Left kidney (tissue), 2 donors: ENCODE data around the gene PRKCZ. TPM values are rescaled to one million over a fixed set of nuclear protein-coding genes. Genes with fewer than 3 reads are reported as not detected.

ENCODE experiments used
- DNase-seq: peaks from one replicate; pipeline ENCODE4 v3.0.0-alpha.2; 2013
- polyA plus RNA-seq: library from polyadenylated mRNA; unstranded; fragments of 120-200 nt; gene quantifications from one replicate; pipeline ENCODE4 v1.2.1, GENCODE V29; 2013; ENCODE audit not compliant: insufficient read length

PRKCZ gene
- polyA plus RNA-seq, 1 donor, result 29.7 TPM

- no peak for DNase-seq
Measured at GRCh38 chr1:2228694-2229036, 178.5 kb downstream of the PRKCZ start.

DNA sequence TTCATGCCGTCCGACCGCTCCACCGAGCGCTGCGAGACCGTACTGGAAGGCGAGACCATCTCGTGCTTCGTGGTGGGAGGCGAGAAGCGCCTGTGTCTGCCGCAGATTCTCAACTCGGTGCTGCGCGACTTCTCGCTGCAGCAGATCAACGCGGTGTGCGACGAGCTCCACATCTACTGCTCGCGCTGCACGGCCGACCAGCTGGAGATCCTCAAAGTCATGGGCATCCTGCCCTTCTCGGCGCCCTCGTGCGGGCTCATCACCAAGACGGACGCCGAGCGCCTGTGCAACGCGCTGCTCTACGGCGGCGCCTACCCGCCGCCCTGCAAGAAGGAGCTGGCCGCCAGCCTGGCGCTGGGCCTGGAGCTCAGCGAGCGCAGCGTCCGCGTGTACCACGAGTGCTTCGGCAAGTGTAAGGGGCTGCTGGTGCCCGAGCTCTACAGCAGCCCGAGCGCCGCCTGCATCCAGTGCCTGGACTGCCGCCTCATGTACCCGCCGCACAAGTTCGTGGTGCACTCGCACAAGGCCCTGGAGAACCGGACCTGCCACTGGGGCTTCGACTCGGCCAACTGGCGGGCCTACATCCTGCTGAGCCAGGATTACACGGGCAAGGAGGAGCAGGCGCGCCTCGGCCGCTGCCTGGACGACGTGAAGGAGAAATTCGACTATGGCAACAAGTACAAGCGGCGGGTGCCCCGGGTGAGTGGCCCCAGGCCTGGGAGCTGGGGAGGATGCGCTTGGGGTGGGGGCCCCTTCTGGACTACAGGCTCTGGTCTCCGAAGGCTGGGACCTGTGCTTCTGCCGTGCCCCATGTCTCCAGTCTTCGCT lies 179.0 kb downstream of the PRKCZ start:
- no peak for DNase-seq

GRCh38 chr1:2229911-2230731 lies 179.9 kb downstream of the PRKCZ start:
- DNase-seq, result no peak

DNA sequence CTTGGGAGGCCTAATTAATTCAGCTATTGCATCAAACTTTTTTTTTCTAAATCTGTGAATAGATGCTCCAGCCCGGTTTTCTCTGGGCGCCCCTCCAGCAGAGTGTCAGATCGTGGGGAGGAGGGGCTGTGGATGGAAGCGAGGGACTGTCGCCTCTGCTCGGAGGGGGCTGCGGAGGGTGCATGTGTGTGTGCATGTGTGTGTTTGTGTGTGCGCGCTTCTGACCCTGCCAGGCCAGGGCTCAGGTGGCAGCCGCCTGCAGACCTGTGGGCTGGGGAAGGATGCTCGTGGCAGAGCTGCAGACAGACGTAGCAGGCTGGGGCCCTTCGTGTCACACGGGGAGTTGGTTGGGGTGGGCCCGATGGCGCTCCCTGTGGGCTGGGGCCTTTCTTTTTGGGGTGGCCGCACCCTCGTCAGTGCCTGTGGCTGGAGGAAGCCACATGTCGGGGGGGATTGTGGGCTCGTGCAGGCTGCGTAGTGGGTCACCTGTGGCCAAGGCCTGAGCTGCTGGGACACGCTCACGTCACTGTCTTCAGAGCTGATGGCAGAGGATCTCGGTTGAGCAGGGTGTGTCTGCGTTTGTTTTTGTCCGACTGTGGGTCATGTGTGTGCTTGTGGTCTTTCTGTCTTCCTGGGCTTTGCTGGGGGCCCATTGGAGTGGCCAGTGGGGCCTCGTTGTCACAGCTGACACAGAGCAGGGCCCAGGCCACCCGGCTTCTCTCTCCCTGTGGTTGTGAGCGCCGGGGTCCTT lies 180.7 kb downstream of the PRKCZ start:
- no peak for DNase-seq

DNA sequence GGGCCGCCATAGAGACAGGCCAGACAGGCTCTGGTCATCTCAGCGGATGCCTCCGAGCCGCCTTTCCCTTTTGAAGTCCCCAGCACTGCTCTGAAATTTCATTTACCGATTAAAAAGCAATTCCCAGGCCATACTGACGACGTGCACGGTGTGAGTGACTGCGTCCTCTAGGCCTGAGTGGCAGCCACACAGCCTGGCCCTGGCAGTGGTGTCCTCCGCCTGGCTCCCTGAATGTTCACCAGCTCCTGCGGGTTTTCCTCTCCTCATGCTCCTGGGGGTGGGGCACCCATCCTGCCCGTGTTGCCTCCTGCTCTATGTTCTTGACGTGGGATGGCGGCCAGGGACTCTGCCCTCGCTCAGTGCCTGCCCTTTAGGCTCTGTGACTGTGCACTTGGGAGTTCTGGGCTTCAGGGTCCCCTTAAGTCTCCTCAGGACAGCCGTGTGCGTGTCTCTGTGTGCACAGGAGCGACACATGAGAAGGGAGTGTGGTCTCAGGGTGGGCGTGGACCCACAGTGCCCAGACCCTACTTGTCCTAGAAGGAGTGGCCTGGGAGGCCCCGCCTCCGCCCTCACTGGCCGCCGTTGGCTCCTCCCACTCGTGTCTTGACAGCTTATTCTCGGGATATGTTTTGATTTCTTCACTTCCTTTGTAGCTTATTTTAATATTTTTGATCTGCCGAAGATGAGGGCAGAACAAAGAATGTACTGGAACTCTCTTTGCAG lies 181.5 kb downstream of the PRKCZ start:
- peak; percentile 66 for DNase-seq

- DNase-seq, result no peak
Measured at GRCh38 chr1:2232255-2232915, 182.2 kb downstream of the PRKCZ start.

GRCh38 chr1:2232916-2233438 lies 182.8 kb downstream of the PRKCZ start:
- DNase-seq, result no peak

- DNase-seq, result no peak
Measured at GRCh38 chr1:2233468-2233867, 183.3 kb downstream of the PRKCZ start.

DNA sequence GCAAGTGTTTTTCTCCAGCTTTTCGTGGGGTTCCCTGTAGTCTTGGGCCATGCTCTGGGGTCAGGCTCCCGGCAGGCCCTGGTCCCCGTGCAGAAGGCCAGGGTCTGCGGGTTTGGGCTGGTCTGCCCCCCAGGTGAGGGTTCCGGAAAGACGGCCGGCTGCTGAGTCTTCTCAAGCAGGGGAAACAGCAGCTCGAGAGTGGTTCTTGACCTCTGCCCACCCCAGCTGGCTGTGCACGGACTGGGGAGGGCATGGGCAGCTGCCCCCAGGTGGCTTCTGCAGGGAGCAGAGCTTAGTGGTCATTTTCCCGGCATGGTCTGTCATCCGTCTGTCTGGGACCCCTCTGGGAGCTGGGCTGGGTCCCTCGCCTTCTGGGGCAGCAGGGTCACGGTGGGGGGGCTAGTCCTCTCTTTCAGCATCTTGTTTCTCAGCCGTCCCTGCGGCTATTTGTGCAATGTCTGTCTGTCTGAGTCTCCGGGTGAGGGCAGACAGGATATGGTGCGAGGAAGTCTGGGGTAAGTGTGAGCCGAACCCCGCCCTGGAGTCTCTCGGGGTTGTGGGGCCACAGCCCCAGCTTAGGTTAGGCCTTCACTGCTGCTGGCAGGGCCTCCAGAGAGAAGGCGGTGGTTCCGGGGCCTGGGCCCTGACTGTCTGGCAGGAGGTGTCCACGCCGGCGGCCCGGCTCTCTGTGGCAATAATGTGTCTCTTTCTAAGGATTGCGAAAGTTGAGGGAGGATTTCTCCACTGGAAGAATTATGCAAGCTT lies 184.0 kb downstream of the PRKCZ start:
- no peak for DNase-seq

DNA sequence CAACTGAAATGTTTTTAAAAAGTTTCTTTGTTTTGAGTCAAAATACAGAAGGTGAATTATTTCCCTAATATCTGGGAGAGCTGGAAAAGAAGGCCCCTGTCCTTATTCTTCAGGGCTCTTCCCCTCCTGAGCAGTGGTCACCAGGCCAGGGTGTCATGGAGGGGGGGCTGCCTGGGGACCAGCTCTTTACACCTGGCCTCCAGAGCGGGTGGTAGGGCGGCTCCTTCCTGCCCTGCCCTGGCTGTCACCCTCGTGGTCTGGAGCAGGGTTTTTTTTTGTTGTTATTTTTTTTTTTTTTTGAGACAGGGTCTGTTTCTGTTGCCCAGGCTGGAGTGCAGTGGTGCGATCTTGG lies 184.5 kb downstream of the PRKCZ start:
- no peak for DNase-seq

Other genes with a start within 250 kb of the PRKCZ start
- gene GNB1, start 159.3 kb upstream of the PRKCZ start, polyA plus RNA-seq, result 269 TPM
- 0.65 TPM for gene CALML6, start 135.2 kb upstream of the PRKCZ start, polyA plus RNA-seq
- 1.1 TPM for gene TMEM52, start 131.1 kb upstream of the PRKCZ start, polyA plus RNA-seq
- gene CFAP74, start 46.6 kb upstream of the PRKCZ start, polyA plus RNA-seq, result 0.76 TPM
- gene GABRD, start 31.1 kb upstream of the PRKCZ start, polyA plus RNA-seq, result 2.1 TPM
- gene FAAP20, start 144.4 kb downstream of the PRKCZ start, polyA plus RNA-seq, result 27.3 TPM
- gene SKI, start 177.9 kb downstream of the PRKCZ start, polyA plus RNA-seq, result 48.5 TPM